CD8-positive, alpha-beta memory T cell (primary cell): ENCODE results near the gene SLC7A8. TPM values are rescaled to one million over a fixed set of nuclear protein-coding genes. Genes with fewer than 3 reads are reported as not detected.

Experiments
- CTCF ChIA-PET: fragments of 350-600 bp; sonication (Branson Sonifier 250); formaldehyde crosslinking; loops from one replicate; lab custom pipeline; 2021; ENCODE audit warnings: antibody characterized with exemption; lab: Charles Lee
- POLR2A ChIA-PET: fragments of 350-600 bp; sonication (Branson Sonifier 250); formaldehyde crosslinking; loops from one replicate; lab custom pipeline; 2021; ENCODE audit warnings: antibody characterized with exemption; lab: Charles Lee
- DNase-seq, 5 donors: peaks; one replicate each; pipeline versions ENCODE4 v3.0.0 to v3.0.0-alpha.2; 2020 to 2022; ENCODE audit warnings: mixed read lengths in 1 of 5
- H3K27ac ChIP-seq: one replicate; pipeline ENCODE4 v1.7.0; 2013; ENCODE audit warnings: low read depth, mild to moderate bottlenecking, low read length, moderate library complexity
- H3K27me3 ChIP-seq: 2 replicates; pipeline ENCODE4 v1.7.0; 2013; ENCODE audit warnings: low read length, mild to moderate bottlenecking; ENCODE audit not compliant: insufficient read depth, poor library complexity, severe bottlenecking
- H3K36me3 ChIP-seq: 2 replicates; pipeline ENCODE4 v1.7.0; 2013; ENCODE audit warnings: mild to moderate bottlenecking, low read length, moderate library complexity; ENCODE audit not compliant: insufficient read depth
- H3K4me1 ChIP-seq: 2 replicates; pipeline ENCODE4 v1.7.0; 2013; ENCODE audit warnings: mild to moderate bottlenecking, low read length, moderate library complexity; ENCODE audit not compliant: insufficient read depth
- H3K4me3 ChIP-seq: 2 replicates; pipeline ENCODE4 v1.7.0; 2013; ENCODE audit warnings: mild to moderate bottlenecking, low read length
- H3K9me3 ChIP-seq: 2 replicates; pipeline ENCODE4 v1.7.0; 2013; ENCODE audit warnings: mild to moderate bottlenecking, low read length
- H3K27ac Mint-ChIP-seq, 8 donors: one replicate each; pipeline ENCODE4 v1.8.0; 2020 to 2021; ENCODE audit warnings: mixed read lengths in 8 of 8, mild to moderate bottlenecking in 6 of 8, inconsistent platforms in 3 of 8, moderate library complexity in 3 of 8
- H3K27me3 Mint-ChIP-seq, 2 donors: one replicate each; pipeline ENCODE4 v1.8.0; 2020 to 2021; ENCODE audit warnings: mixed read lengths in 2 of 2, mild to moderate bottlenecking in 1 of 2, moderate library complexity in 1 of 2
- H3K36me3 Mint-ChIP-seq, 3 donors: one replicate each; pipeline ENCODE4 v1.8.0; 2020 to 2021; ENCODE audit warnings: mixed read lengths in 3 of 3, inconsistent platforms in 1 of 3, mild to moderate bottlenecking in 1 of 3
- H3K4me1 Mint-ChIP-seq, 3 donors: one replicate each; pipeline ENCODE4 v1.8.0; 2020 to 2021; ENCODE audit warnings: mixed read lengths in 3 of 3, inconsistent platforms in 1 of 3, mild to moderate bottlenecking in 1 of 3
- H3K4me3 Mint-ChIP-seq, 7 donors: one replicate each; pipeline ENCODE4 v1.8.0; 2020 to 2021; ENCODE audit warnings: mixed read lengths in 7 of 7, mild to moderate bottlenecking in 6 of 7, moderate library complexity in 4 of 7, inconsistent platforms in 2 of 7
- H3K9me3 Mint-ChIP-seq, 5 donors: one replicate each; pipeline ENCODE4 v1.8.0; 2020 to 2022; ENCODE audit warnings: mixed read lengths in 5 of 5, mild to moderate bottlenecking in 3 of 5, moderate library complexity in 2 of 5, inconsistent platforms in 1 of 5
- polyA plus RNA-seq: library from polyadenylated mRNA; unstranded; fragments of 300-500 nt; fragmentation: Illumina TruSeq; gene quantifications from one replicate; pipeline ENCODE4 v1.2.3, GENCODE V29; 2021
- total RNA-seq, 2 experiments: library from RNA; stranded (reverse); gene quantifications; one replicate each; pipeline ENCODE4 v1.2.3, GENCODE V29; 2021

SLC7A8 gene
- total and polyA plus RNA-seq, 3 experiments from 2014 or later: 0.51 to 2.5 (median 1.4) TPM

DNA sequence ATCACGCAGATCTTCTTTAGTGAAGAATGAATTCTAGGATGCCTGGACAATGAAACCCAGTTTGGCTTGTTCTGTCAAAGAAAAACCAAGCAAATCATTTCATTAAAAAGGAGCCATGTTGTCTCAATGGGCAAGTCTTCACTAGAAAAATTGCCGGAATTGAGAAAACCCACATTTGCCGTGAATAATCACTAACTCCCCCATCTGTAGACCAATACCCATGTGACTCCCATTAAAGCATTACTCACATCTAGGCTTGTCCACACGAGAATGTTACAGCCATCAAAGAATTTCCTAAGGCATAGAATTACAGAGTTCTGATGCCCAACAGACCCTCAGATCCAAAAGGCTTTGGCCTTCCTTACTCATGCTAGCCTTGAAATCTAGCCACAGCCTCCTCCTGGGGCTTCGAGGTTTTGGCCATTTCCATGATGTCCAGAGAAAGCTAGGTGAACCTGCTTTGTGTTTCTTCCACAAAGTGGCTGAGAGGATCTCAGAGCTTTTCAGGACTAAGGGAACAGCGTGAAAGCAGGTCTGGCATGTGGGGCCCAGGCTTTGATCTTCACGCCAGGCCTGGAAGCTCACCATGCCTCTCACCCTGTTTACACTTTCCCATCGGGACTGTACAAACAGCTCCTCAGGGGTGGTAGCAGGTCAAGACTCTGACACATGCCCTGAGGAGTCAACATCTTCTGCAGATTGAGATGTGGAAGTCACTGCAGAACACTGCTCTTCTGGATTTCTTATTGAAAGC, 12.1 kb downstream of the SLC7A8 start:
- Mint-ChIP-seq H3K36me3 (no peaks in the 10 kb centered on the region), H3K9me3 (no peaks in the 10 kb centered on the region), H3K4me1 (no peaks in the 10 kb centered on the region), H3K27me3 (peaks cover 8 to 39% of the 10 kb centered on the region in 2 donors), H3K4me3 (no peak overlapping the region), H3K27ac (no peak overlapping the region)
- DNase-seq: no peak
- ChIA-PET POLR2A (no interaction called here), CTCF (interaction anchor here (1.3 to 2.5 kb wide), 2 partner anchors 15 to 50 kb away, joined by 6 read pairs; no protein-coding TSS in a partner anchor)
- Histone ChIP-seq H3K9me3 (no peaks in the 10 kb centered on the region), H3K4me1 (no peaks in the 10 kb centered on the region), H3K27me3 (no peaks in the 10 kb centered on the region), H3K4me3 (no peak overlapping the region), H3K36me3 (no peaks in the 10 kb centered on the region), H3K27ac (no peak overlapping the region)

DNA sequence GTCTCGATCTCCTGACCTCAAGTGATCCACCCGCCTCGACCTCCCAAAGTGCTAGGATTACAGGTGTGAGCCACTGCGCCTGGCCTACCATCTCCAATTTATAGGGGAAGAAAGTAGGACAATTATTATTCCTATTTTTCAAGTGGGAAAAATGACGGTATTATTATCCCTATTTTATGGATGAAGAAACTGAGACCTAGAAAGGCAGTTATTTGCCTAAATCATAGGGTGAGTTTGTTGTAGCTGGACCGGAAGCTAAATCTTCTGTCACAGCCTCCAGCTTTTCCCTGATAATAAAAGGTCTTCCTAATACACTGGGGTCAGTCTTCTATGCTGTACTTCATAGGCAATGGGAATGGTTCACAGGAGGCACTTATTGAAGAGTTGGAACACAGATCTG, 13.8 kb downstream of the SLC7A8 start:
- ChIA-PET POLR2A (no interaction called here), CTCF (no interaction called here)
- H3K4me1 Mint-ChIP-seq: no peaks in the 10 kb centered on the region
- peaks cover 7 to 33% of the 10 kb centered on the region in 2 donors for H3K27me3 Mint-ChIP-seq
- DNase-seq: no peak
- no peaks in the 10 kb centered on the region for H3K36me3 ChIP-seq
- H3K4me3 ChIP-seq: no peak overlapping the region
- no peaks in the 10 kb centered on the region for H3K9me3 Mint-ChIP-seq
- no peaks in the 10 kb centered on the region for H3K36me3 Mint-ChIP-seq
- no peaks in the 10 kb centered on the region for H3K27me3 ChIP-seq
- no peak overlapping the region for H3K4me3 Mint-ChIP-seq
- no peak overlapping the region for H3K27ac Mint-ChIP-seq
- no peaks in the 10 kb centered on the region for H3K4me1 ChIP-seq
- no peaks in the 10 kb centered on the region for H3K9me3 ChIP-seq
- H3K27ac ChIP-seq: no peak overlapping the region

DNA sequence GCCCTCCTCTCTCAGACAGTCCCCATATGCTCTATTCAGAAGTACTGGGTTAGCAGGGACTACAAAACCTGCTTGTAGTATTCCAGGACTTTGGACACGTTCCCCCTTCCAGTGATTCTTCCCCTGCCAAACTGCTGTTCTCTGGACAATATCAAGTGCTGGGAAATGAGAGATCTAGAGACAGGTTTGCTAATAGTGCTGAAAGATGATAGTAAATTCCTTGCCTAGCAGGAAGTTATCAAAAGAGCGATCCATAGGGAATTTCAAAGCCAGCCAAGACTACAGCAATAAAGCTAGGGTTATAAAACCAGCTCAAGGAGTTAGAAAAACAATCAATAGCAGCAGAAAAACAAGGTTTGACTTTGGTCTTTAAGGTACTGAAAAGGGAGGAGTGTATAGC, 15.2 kb downstream of the SLC7A8 start:
- H3K4me1 Mint-ChIP-seq: no peaks in the 10 kb centered on the region
- no peak overlapping the region for H3K4me3 Mint-ChIP-seq
- DNase-seq: no peak
- ChIA-PET POLR2A (no interaction called here), CTCF (no interaction called here)
- peak overlapping the region in 1 of 8 donors; percentile 5 for H3K27ac Mint-ChIP-seq
- H3K4me3 ChIP-seq: no peak overlapping the region
- peaks cover 7 to 23% of the 10 kb centered on the region in 2 donors for H3K27me3 Mint-ChIP-seq
- H3K27me3 ChIP-seq: no peaks in the 10 kb centered on the region
- H3K36me3 Mint-ChIP-seq: no peaks in the 10 kb centered on the region
- no peaks in the 10 kb centered on the region for H3K9me3 Mint-ChIP-seq
- peaks cover 7% of the 10 kb centered on the region for H3K4me1 ChIP-seq
- no peak overlapping the region for H3K27ac ChIP-seq
- H3K36me3 ChIP-seq: no peaks in the 10 kb centered on the region
- no peaks in the 10 kb centered on the region for H3K9me3 ChIP-seq

DNA sequence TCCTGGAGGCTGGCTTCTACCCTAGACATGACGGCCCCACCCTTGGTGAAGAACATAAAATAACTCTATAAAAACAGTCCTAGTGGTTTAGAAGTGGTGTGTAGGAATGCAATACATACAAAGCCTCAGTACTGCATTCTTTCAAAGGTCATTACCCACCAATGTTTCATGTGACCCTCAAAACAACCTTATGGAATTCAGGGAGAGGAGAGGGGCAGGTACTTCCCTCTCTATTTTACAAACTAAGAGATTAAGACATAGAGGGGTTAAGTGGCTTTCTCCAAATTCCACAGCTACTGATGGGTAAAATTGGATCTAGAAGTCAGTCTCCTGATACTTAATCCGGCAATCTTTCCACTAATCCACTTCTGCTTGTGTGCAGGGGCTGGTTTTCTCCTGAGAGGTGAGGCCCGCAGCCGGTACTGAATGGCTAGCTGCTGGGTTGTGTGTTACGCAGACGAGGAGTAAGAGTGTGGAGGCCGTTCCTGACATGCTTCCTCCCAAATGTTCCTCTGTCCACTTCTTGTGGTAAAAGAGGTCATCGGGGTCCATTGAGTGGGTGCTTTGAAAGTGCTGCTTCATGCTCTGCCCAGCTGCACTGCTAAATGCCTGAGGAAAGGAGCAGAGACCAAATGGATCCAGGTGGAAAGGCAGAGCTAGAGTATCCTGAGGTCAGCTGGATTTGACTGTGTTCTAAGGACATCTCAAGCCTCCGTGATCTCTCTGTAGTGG, 16.2 kb downstream of the SLC7A8 start:
- no peak for DNase-seq
- Mint-ChIP-seq H3K4me3 (no peak overlapping the region), H3K27ac (no peak overlapping the region), H3K36me3 (no peaks in the 10 kb centered on the region), H3K4me1 (no peaks in the 10 kb centered on the region), H3K27me3 (peaks cover 8 to 19% of the 10 kb centered on the region in 2 donors), H3K9me3 (no peaks in the 10 kb centered on the region)
- no peaks in the 10 kb centered on the region for H3K36me3 ChIP-seq
- no peaks in the 10 kb centered on the region for H3K27me3 ChIP-seq
- no peak overlapping the region for H3K4me3 ChIP-seq
- POLR2A ChIA-PET: no interaction called here
- no peak overlapping the region for H3K27ac ChIP-seq
- H3K4me1 ChIP-seq: peaks cover 17% of the 10 kb centered on the region
- CTCF ChIA-PET: no interaction called here
- no peaks in the 10 kb centered on the region for H3K9me3 ChIP-seq

DNA sequence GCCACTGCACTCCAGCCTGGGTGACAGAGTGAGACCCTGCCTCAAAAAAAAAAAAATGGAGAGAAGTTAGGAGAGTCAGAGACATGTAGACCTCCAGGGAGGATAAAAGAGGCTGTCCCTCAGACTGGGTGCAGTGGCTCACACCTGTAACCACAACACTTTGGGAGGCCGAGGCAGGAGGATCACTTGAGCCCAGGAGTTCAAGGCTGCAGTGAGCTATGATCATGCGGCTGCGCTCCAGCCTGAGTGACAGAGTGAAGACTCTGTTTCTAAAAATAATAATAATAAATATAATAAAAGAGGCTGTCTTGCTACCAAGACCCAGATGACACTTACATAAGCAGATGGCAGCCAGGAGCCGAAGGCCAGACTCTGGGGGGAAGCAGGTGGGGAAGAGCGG, 18.5 kb downstream of the SLC7A8 start:
- Histone ChIP-seq H3K27me3 (no peaks in the 10 kb centered on the region), H3K27ac (no peak overlapping the region), H3K36me3 (no peaks in the 10 kb centered on the region), H3K4me3 (no peak overlapping the region), H3K4me1 (peaks cover 22% of the 10 kb centered on the region), H3K9me3 (no peaks in the 10 kb centered on the region)
- Mint-ChIP-seq H3K4me3 (no peak overlapping the region), H3K4me1 (no peaks in the 10 kb centered on the region), H3K27ac (no peak overlapping the region), H3K36me3 (no peaks in the 10 kb centered on the region), H3K9me3 (no peaks in the 10 kb centered on the region), H3K27me3 (peaks cover 3 to 18% of the 10 kb centered on the region in 2 donors)
- no peak for DNase-seq
- POLR2A ChIA-PET: no interaction called here
- CTCF ChIA-PET: interaction anchor here (0.9 kb wide), 1 partner anchor 43 kb away, joined by 3 read pairs; no protein-coding TSS in a partner anchor

DNA sequence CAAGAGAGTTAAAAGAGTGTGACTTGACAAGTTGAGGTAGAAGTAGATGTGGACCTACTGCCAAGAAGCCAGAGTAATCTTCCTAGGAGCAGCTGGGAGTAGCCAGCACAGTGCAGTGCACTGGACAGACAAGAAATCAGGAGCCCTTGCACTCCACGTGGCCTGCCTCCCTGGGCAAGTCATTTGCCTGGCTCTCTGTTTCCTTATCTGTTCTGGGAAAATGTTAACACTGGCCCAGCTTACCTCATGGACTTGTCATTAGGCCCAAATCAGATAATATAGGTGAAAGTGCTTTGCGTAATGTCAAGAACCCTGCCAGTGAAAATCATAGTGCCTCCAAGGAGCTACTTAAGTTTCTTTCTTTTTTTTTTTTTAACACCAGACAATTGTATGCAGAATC, 19.2 kb downstream of the SLC7A8 start:
- no peak for DNase-seq
- H3K9me3 ChIP-seq: no peaks in the 10 kb centered on the region
- Mint-ChIP-seq H3K27me3 (peaks cover 3 to 19% of the 10 kb centered on the region in 2 donors), H3K4me3 (no peak overlapping the region), H3K9me3 (no peaks in the 10 kb centered on the region), H3K4me1 (no peaks in the 10 kb centered on the region), H3K36me3 (no peaks in the 10 kb centered on the region), H3K27ac (peak overlapping the region in 1 of 8 donors; percentile 84)
- H3K27ac ChIP-seq: no peak overlapping the region
- no peak overlapping the region for H3K4me3 ChIP-seq
- peaks cover 22% of the 10 kb centered on the region for H3K4me1 ChIP-seq
- no peaks in the 10 kb centered on the region for H3K36me3 ChIP-seq
- ChIA-PET CTCF (interaction anchor here (0.9 kb wide), 1 partner anchor 43 kb away, joined by 3 read pairs; no protein-coding TSS in a partner anchor), POLR2A (interaction anchor here (0.5 kb wide), 1 partner anchor 211 kb away, joined by 5 read pairs; no protein-coding TSS in a partner anchor)
- no peaks in the 10 kb centered on the region for H3K27me3 ChIP-seq

DNA sequence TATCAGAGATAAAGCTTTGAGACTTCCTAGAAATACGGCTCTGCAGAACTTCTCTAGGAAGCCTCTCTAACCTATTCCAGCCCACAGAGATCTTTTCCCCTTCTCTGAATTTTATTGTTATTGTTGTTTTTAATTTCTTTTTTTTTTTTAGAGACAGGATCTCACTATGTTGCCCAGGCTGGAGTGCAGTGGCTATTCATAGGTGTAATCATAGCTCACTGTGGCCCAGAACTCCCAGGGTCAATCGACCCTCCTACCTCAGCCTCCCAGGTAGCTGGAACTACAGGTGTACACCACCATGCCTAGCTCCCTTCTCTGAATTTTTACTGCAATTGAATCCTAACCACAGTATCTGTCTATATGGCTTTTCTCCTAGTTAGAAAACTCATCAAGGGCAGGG, 19.6 kb downstream of the SLC7A8 start:
- Histone ChIP-seq H3K27me3 (no peaks in the 10 kb centered on the region), H3K36me3 (no peaks in the 10 kb centered on the region), H3K9me3 (no peaks in the 10 kb centered on the region), H3K27ac (no peak overlapping the region), H3K4me1 (peaks cover 22% of the 10 kb centered on the region), H3K4me3 (no peak overlapping the region)
- H3K4me3 Mint-ChIP-seq: no peak overlapping the region
- ChIA-PET POLR2A (interaction anchor here (0.5 kb wide), 1 partner anchor 210 kb away, joined by 5 read pairs; no protein-coding TSS in a partner anchor), CTCF (interaction anchor here (0.9 kb wide), 1 partner anchor 42 kb away, joined by 3 read pairs; no protein-coding TSS in a partner anchor)
- H3K27ac Mint-ChIP-seq: no peak overlapping the region
- DNase-seq: no peak
- no peaks in the 10 kb centered on the region for H3K36me3 Mint-ChIP-seq
- no peaks in the 10 kb centered on the region for H3K4me1 Mint-ChIP-seq
- peaks cover 3 to 23% of the 10 kb centered on the region in 2 donors for H3K27me3 Mint-ChIP-seq
- H3K9me3 Mint-ChIP-seq: no peaks in the 10 kb centered on the region

DNA sequence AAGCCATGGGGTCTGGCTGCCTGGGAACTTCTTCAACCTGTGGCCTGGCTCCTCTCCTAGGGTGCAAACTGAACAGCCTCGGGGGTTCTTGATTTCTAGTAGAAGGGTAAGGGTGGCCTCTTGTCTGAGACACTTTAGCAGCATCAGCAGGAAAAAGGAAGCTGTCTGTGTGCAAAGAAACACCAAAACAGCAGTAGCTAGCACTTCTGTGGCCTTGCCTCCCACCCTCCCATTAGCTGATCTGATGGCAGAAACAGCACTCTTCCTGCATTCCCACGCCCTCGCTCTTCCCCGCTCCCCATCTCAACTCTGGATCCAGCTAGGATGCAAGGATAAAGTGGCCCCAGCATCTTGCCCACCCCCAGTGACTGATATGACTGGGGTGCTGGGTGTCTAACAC, 20.7 kb downstream of the SLC7A8 start:
- no peaks in the 10 kb centered on the region for H3K9me3 Mint-ChIP-seq
- no peak for DNase-seq
- Histone ChIP-seq H3K36me3 (no peaks in the 10 kb centered on the region), H3K27ac (no peak overlapping the region), H3K27me3 (no peaks in the 10 kb centered on the region), H3K9me3 (no peaks in the 10 kb centered on the region), H3K4me3 (no peak overlapping the region), H3K4me1 (peaks cover 22% of the 10 kb centered on the region)
- no peak overlapping the region for H3K4me3 Mint-ChIP-seq
- H3K27me3 Mint-ChIP-seq: peaks cover 4 to 25% of the 10 kb centered on the region in 2 donors
- POLR2A ChIA-PET: no interaction called here
- H3K36me3 Mint-ChIP-seq: no peaks in the 10 kb centered on the region
- H3K27ac Mint-ChIP-seq: peak overlapping the region in 1 of 8 donors; percentile 37
- CTCF ChIA-PET: no interaction called here
- H3K4me1 Mint-ChIP-seq: no peaks in the 10 kb centered on the region
